ENCODE results near the gene PNMA8A.

- TF ChIP-seq CTCF (IDR thresholded peaks at IDR 0.05 in 2 of 3, conservative IDR thresholded peaks at IDR 0.05 in 1 of 3; ENCODE audit: control insufficient read depth in 2 of 3, extremely low read depth in 1 of 3, insufficient read depth in 1 of 3, low read depth in 3 of 3, low read length in 3 of 3) (no peak), RCOR1 (conservative IDR thresholded peaks at IDR 0.05; ENCODE audit: low read depth, low read length) (no peak), POLR2AphosphoS5 (IDR thresholded peaks at IDR 0.05; ENCODE audit: low read length) (no peak), BRCA1 (IDR thresholded peaks at IDR 0.05; ENCODE audit: low read depth, low read length) (no peak)
These were observed 22.1 kb upstream of the PNMA8A start for GRCh38 chr19:46493236-46494145.

Measured in GM12878 (cell line).